Measurements from ENCODE around the gene PNPLA1. TPM values are rescaled to one million over a fixed set of nuclear protein-coding genes. Genes with fewer than 3 reads are reported as not detected.
A peak's percentile ranks its signal among the peaks of the same experiment; 100 is the strongest.

Gene PNPLA1
- total RNA-seq, 1 experiment from 2014 or later, result not detected

DNA sequence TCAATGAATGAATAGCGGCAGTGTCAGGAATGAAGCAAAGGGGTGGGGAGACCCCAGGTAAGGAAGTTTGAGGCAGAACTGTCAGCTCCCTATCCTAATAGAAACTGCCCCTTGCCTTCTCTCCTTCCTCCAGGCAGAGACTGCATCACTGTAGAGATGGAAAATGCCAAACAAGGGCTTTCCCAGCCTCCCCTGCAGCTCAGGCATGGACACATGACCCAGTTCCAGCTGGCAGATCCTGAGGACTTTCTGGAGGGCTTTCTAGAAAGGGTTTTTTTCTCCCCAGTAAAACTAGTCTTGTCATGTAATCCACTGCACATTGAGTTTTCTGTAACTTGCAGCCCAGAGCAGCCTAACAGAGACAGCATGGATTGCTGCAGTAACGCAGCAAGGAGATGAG lies 17.9 kb upstream of the PNPLA1 start:
- Mint-ChIP-seq H3K27me3 (ENCODE audit: low read depth) (no peaks in the 10 kb centered on the region), H3K9me3 (no peaks in the 10 kb centered on the region), H3K36me3 (no peaks in the 10 kb centered on the region), H3K4me3 (no peak overlapping the region), H3K27ac (0 out of 2 replicates have a peak overlapping the region, but pooled peaks have one; percentile 0), H3K4me1 (peaks cover 6% of the 10 kb centered on the region)
- no peak for DNase-seq (ENCODE audit: low spot score)
- ATAC-seq, result no peak
- POLR2A ChIA-PET, result no interaction called here
- TF ChIP-seq ZNF138 (CRISPR knock-in tag; conservative IDR thresholded peaks at IDR 0.05), result no peak
- TF ChIP-seq, protein P1, sequence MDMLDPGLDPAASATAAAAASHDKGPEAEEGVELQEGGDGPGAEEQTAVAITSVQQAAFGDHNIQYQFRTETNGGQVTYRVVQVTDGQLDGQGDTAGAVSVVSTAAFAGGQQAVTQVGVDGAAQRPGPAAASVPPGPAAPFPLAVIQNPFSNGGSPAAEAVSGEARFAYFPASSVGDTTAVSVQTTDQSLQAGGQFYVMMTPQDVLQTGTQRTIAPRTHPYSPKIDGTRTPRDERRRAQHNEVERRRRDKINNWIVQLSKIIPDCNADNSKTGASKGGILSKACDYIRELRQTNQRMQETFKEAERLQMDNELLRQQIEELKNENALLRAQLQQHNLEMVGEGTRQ (CRISPR knock-in tag; IDR thresholded peaks at IDR 0.05), result 0 out of 2 replicates have a peak, but pooled peaks have one; percentile 19
- CTCF ChIA-PET, result interaction anchor here (1.1 to 2.4 kb wide), 2 partner anchors 50 to 113 kb away, joined by 3 to 10 read pairs; no protein-coding TSS in a partner anchor

DNA sequence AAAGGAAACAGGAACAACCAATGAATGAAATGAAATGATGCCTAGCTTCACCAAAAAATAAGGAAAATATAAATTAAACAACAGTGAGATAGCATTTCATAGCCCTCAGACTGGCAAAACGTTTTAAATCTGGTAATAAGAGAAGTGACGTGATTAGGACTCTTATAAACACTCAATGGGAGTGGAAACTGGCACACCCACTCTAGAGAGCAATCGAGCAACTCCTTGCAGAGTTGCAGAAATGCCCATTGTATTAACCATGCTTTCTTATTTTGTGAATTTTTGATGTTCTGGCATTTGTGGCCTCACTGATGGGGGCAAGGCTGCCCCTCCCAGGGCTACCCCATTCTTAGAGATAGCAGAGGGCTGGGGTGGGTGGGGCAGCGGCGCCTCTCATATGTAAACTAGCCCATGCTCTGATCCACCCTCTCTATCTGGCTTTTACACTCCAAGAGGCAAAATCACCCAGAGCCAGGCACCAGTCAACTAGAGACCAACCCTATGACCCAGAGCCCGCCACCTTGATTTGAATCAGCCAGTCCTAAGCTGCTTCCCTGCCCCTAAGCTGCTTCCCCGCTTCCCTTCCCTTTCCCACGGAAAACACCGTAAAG lies 6.4 kb upstream of the PNPLA1 start:
- H3K9me3 Mint-ChIP-seq, result peaks cover 9% of the 10 kb centered on the region
- no peak overlapping the region for H3K4me3 Mint-ChIP-seq
- H3K27ac Mint-ChIP-seq, result no peak overlapping the region
- CTCF ChIA-PET, result interaction anchor here (1.7 to 1.8 kb wide), 2 partner anchors 39 to 77 kb away, joined by 7 to 10 read pairs; no protein-coding TSS in a partner anchor
- ATAC-seq (no peak), DNase-seq (ENCODE audit: low spot score) (no peak)
- H3K36me3 Mint-ChIP-seq, result peaks cover 4% of the 10 kb centered on the region; the same call in 1 of the 2 replicates
- H3K27me3 Mint-ChIP-seq (ENCODE audit: low read depth), result peaks cover 3% of the 10 kb centered on the region; the same call in 1 of the 2 replicates
- POLR2A ChIA-PET, result interaction anchor here (0.6 kb wide), 2 partner anchors 23 to 284 kb away, joined by 3 to 15 read pairs; no protein-coding TSS in a partner anchor
- TF ChIP-seq, protein P2, sequence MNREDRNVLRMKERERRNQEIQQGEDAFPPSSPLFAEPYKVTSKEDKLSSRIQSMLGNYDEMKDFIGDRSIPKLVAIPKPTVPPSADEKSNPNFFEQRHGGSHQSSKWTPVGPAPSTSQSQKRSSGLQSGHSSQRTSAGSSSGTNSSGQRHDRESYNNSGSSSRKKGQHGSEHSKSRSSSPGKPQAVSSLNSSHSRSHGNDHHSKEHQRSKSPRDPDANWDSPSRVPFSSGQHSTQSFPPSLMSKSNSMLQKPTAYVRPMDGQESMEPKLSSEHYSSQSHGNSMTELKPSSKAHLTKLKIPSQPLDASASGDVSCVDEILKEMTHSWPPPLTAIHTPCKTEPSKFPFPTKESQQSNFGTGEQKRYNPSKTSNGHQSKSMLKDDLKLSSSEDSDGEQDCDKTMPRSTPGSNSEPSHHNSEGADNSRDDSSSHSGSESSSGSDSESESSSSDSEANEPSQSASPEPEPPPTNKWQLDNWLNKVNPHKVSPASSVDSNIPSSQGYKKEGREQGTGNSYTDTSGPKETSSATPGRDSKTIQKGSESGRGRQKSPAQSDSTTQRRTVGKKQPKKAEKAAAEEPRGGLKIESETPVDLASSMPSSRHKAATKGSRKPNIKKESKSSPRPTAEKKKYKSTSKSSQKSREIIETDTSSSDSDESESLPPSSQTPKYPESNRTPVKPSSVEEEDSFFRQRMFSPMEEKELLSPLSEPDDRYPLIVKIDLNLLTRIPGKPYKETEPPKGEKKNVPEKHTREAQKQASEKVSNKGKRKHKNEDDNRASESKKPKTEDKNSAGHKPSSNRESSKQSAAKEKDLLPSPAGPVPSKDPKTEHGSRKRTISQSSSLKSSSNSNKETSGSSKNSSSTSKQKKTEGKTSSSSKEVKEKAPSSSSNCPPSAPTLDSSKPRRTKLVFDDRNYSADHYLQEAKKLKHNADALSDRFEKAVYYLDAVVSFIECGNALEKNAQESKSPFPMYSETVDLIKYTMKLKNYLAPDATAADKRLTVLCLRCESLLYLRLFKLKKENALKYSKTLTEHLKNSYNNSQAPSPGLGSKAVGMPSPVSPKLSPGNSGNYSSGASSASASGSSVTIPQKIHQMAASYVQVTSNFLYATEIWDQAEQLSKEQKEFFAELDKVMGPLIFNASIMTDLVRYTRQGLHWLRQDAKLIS (CRISPR knock-in tag; IDR thresholded peaks at IDR 0.05; ENCODE audit: borderline replicate concordance), result no peak
- TF ChIP-seq ZNF423 (CRISPR knock-in tag; IDR thresholded peaks at IDR 0.05) (no peak), KAT7 (CRISPR knock-in tag; IDR thresholded peaks at IDR 0.05; ENCODE audit: borderline replicate concordance) (no peak), SMAD3 (CRISPR knock-in tag; IDR thresholded peaks at IDR 0.05; ENCODE audit: borderline replicate concordance) (no peak), ELF4 (CRISPR knock-in tag; IDR thresholded peaks at IDR 0.05; ENCODE audit: low read depth) (no peak), RORB (CRISPR knock-in tag; IDR thresholded peaks at IDR 0.05) (no peak), ZNF232 (CRISPR knock-in tag; IDR thresholded peaks at IDR 0.05) (no peak), ZNF121 (CRISPR knock-in tag; IDR thresholded peaks at IDR 0.05) (no peak), SMAD4 (CRISPR knock-in tag; IDR thresholded peaks at IDR 0.05) (no peak)
- TF ChIP-seq, protein P3, sequence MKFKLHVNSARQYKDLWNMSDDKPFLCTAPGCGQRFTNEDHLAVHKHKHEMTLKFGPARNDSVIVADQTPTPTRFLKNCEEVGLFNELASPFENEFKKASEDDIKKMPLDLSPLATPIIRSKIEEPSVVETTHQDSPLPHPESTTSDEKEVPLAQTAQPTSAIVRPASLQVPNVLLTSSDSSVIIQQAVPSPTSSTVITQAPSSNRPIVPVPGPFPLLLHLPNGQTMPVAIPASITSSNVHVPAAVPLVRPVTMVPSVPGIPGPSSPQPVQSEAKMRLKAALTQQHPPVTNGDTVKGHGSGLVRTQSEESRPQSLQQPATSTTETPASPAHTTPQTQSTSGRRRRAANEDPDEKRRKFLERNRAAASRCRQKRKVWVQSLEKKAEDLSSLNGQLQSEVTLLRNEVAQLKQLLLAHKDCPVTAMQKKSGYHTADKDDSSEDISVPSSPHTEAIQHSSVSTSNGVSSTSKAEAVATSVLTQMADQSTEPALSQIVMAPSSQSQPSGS (CRISPR knock-in tag; IDR thresholded peaks at IDR 0.05; ENCODE audit: borderline replicate concordance, low read depth), result no peak
- TF ChIP-seq, protein P4, sequence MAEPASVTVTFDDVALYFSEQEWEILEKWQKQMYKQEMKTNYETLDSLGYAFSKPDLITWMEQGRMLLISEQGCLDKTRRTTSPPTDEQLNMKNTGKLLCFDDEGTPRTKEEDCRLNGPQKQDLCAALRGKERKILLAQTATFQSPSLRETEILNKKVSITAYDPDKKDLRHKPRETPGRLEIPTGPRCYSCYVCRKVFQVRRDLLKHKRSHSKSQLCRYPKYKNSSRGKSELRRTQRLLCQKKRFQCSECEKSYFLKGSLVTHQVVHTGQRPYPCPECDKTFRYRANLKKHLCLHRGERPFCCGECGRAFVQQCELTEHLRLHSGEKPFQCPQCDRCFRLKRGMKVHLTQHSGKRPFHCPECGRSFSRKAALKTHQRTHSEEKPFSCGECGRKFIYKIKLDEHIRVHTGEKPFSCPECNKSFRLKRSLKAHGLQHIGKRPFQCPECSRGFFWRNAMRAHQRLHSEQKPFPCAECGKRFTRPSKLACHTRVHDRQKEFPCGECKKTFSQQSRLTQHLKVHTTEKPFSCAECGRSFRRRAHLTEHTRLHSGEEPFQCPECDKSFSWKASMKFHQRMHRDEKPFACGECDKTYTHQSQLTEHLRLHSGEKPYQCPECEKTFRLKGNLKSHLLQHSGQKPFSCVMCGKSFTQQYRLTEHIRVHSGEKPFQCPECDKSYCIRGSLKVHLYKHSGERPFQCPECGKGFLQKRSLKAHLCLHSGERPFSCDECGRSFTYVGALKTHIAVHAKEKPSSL (CRISPR knock-in tag; conservative IDR thresholded peaks at IDR 0.05), result no peak
- TF ChIP-seq, protein P1 (CRISPR knock-in tag; IDR thresholded peaks at IDR 0.05), result no peak
- TF ChIP-seq, protein P5, sequence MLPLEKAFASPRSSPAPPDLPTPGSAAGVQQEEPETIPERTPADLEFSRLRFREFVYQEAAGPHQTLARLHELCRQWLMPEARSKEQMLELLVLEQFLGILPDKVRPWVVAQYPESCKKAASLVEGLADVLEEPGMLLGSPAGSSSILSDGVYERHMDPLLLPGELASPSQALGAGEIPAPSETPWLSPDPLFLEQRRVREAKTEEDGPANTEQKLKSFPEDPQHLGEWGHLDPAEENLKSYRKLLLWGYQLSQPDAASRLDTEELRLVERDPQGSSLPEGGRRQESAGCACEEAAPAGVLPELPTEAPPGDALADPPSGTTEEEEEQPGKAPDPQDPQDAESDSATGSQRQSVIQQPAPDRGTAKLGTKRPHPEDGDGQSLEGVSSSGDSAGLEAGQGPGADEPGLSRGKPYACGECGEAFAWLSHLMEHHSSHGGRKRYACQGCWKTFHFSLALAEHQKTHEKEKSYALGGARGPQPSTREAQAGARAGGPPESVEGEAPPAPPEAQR (CRISPR knock-in tag; IDR thresholded peaks at IDR 0.05), result no peak
- peaks cover 8% of the 10 kb centered on the region for H3K4me1 Mint-ChIP-seq

Measured in WTC11 (cell line).